Neural cell (in vitro differentiated cells): ENCODE results near the gene DNAJC16.

Experiments
- CTCF ChIP-seq: fragments of 450-650 bp; IDR thresholded peaks from 2 replicates; pipeline ENCODE4 v1.5.1; 2014; ENCODE audit warnings: antibody characterized with exemption, mild to moderate bottlenecking, moderate library complexity; ENCODE audit not compliant: poor library complexity, severe bottlenecking
- EP300 ChIP-seq: fragments of 450-650 bp; conservative IDR thresholded peaks from 2 replicates; pipeline ENCODE4 v1.6.1; 2014; ENCODE audit warnings: antibody characterized with exemption, mild to moderate bottlenecking, moderate library complexity; ENCODE audit not compliant: poor library complexity, severe bottlenecking
- EZH2 ChIP-seq: fragments of 200-600, 300-800 bp; shearing (Covaris generic), sonication (generic); IDR thresholded peaks from 2 replicates; pipeline ENCODE4 v1.6.1; 2014; ENCODE audit warnings: antibody characterized with exemption, low read length, borderline replicate concordance, mild to moderate bottlenecking; ENCODE audit not compliant: insufficient read depth, poor library complexity, severe bottlenecking
- MXI1 ChIP-seq: fragments of 450-650 bp; conservative IDR thresholded peaks from 2 replicates; pipeline ENCODE4 v1.6.1; 2014; ENCODE audit warnings: antibody characterized with exemption, mild to moderate bottlenecking; ENCODE audit not compliant: poor library complexity, severe bottlenecking
- RAD21 ChIP-seq: fragments of 450-650 bp; conservative IDR thresholded peaks from 2 replicates; pipeline ENCODE4 v1.6.1; 2014; ENCODE audit warnings: antibody characterized with exemption, mild to moderate bottlenecking, moderate library complexity
- REST ChIP-seq: IDR thresholded peaks from 2 replicates; pipeline ENCODE4 v1.6.1; 2012; ENCODE audit warnings: borderline replicate concordance
- SMC3 ChIP-seq: fragments of 450-650 bp; conservative IDR thresholded peaks from 2 replicates; pipeline ENCODE4 v1.6.1; 2014; ENCODE audit warnings: antibody characterized with exemption, mild to moderate bottlenecking, moderate library complexity; ENCODE audit not compliant: poor library complexity
- TAF1 ChIP-seq: IDR thresholded peaks from 2 replicates; pipeline ENCODE4 v1.6.1; 2012; ENCODE audit warnings: low read depth

GRCh38 chr1:15617173-15618076 is 90.8 kb downstream of the DNAJC16 start, which contains the start of gene DDI2:
- TF ChIP-seq EP300 (peak; percentile 64), CTCF (no peak), EZH2 (no peak), RAD21 (peak; percentile 45), SMC3 (peak; percentile 42), TAF1 (peak; percentile 28), REST (no peak), MXI1 (peak; percentile 95)
